Peyer's patch (tissue), 4 donors: ENCODE measurements around the gene APOBEC3F. TPM values are rescaled to one million over a fixed set of nuclear protein-coding genes. Genes with fewer than 3 reads are reported as not detected.
A peak's percentile ranks its signal among the peaks of the same experiment; 100 is the strongest.
"Not testable (repeated sequence)": the region's sequence is repeated elsewhere in the genome, so short reads cannot be mapped to it uniquely, and the experiment has no call there.

Source experiments
- DNase-seq, 3 donors: peaks; one replicate each; pipeline ENCODE4 v3.0.0-alpha.2; 2017 to 2019
- H3K27ac ChIP-seq, 4 donors: fragments of 200-600 bp; sonication (generic); one replicate each; pipeline ENCODE4 v1.5.1; 2016 to 2019
- H3K27me3 ChIP-seq, 2 donors: fragments of 200-600 bp; sonication (generic); one replicate each; pipeline ENCODE4 v1.5.1; 2019
- H3K36me3 ChIP-seq, 3 donors: fragments of 200-600 bp; sonication (generic); one replicate each; pipeline ENCODE4 v1.5.1; 2016 to 2019
- H3K4me1 ChIP-seq, 4 donors: fragments of 200-600 bp; sonication (generic); one replicate each; pipeline ENCODE4 v1.5.1; 2016 to 2019
- H3K4me3 ChIP-seq, 4 donors: fragments of 200-600 bp; sonication (generic); 1 replicate in 3 of 4; 2 replicates in 1 of 4; pipeline ENCODE4 v1.5.1; 2016 to 2019; ENCODE audit warnings: mild to moderate bottlenecking in 1 of 4
- H3K9me3 ChIP-seq, 4 donors: fragments of 200-600 bp; sonication (generic); one replicate each; pipeline ENCODE4 v1.5.1; 2016 to 2019; ENCODE audit warnings: mild to moderate bottlenecking in 1 of 4
- POLR2A ChIP-seq, 2 donors: fragments of 450-650 bp; IDR thresholded peaks; one replicate each; pipeline ENCODE4 v1.5.1; 2017; ENCODE audit warnings: antibody characterized with exemption in 2 of 2, mild to moderate bottlenecking in 2 of 2, moderate library complexity in 2 of 2
- total RNA-seq, 4 donors: library from RNA; depleted of rRNA; stranded (reverse); fragments of >200 nt; gene quantifications; one replicate each; pipeline ENCODE4 v1.1.0, GENCODE V29; 2016
- TF ChIP-seq, protein P1 (sequence below), 6 experiments: fragments of 450-650 bp in 4 of 6; fragments of 200-600 bp in 2 of 6; sonication (generic) in 1 of 6; IDR thresholded peaks; one replicate each; pipeline ENCODE4 v1.5.1; 2017 to 2019; ENCODE audit warnings: antibody characterized with exemption in 6 of 6, mild to moderate bottlenecking in 3 of 6, moderate library complexity in 1 of 6

APOBEC3F gene
- total RNA-seq, 4 donors from 2014 or later = 0.70 to 8.3 (median 1.6) TPM

DNA sequence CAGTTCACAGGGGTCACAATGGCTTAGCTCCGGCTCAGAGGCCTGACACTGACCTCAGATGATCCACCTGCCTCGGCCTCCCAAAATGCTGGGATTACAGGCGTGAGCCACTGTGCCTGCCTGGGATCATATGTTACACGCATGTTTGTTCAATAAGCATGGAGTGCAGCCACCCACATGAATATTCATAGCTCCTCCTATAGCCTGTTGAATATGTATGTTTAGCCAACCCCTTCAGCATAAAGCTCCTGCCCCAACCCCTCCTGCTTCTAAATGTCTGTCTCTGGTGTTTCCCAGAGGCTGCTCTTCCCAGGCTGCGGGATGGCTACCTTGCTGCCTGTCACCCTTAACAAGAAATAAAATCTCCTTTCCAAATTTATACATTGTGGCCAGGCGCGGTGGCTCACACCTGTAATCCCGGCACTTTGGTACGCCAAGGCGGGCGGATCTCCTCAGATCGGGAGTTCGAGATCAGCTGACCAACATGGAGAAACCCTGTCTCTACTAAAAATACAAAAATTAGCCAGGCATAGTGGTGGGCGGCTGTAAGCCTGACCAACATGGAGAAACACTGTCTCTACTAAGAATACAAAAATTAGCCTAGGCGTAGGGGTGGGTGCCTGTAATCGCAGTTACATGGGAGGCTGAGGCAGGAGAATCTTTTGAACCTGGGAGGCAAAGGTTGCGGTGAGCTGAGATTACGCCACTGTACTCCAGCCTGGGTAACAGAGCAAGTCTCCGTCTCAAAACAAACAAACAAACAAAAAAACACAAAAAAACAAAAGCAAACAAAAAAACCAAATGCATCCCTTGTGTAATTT, 1.1 kb upstream of the APOBEC3F start:
- peaks cover 0 to 16% (median 7%) of the 10 kb centered on the region in 4 donors for H3K4me1 ChIP-seq
- no peak for DNase-seq
- H3K4me3 ChIP-seq = no peak overlapping the region
- no peaks in the 10 kb centered on the region for H3K36me3 ChIP-seq
- H3K27me3 ChIP-seq = no peaks in the 10 kb centered on the region
- peak overlapping the region in 1 of 4 donors; percentile 92 for H3K27ac ChIP-seq
- TF ChIP-seq POLR2A (IDR thresholded peaks at IDR 0.05) = no peak
- TF ChIP-seq, protein P1, sequence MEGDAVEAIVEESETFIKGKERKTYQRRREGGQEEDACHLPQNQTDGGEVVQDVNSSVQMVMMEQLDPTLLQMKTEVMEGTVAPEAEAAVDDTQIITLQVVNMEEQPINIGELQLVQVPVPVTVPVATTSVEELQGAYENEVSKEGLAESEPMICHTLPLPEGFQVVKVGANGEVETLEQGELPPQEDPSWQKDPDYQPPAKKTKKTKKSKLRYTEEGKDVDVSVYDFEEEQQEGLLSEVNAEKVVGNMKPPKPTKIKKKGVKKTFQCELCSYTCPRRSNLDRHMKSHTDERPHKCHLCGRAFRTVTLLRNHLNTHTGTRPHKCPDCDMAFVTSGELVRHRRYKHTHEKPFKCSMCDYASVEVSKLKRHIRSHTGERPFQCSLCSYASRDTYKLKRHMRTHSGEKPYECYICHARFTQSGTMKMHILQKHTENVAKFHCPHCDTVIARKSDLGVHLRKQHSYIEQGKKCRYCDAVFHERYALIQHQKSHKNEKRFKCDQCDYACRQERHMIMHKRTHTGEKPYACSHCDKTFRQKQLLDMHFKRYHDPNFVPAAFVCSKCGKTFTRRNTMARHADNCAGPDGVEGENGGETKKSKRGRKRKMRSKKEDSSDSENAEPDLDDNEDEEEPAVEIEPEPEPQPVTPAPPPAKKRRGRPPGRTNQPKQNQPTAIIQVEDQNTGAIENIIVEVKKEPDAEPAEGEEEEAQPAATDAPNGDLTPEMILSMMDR (IDR thresholded peaks at IDR 0.05) = no peak
- no peaks in the 10 kb centered on the region for H3K9me3 ChIP-seq

- not testable (repeated sequence) for DNase-seq, H3K36me3 ChIP-seq, H3K27me3 ChIP-seq, H3K9me3 ChIP-seq
- H3K4me1 ChIP-seq = peaks cover 0 to 16% (median 7%) of the 10 kb centered on the region in 4 donors
- peak overlapping the region; percentile 84 to 92 (median 90) for H3K27ac ChIP-seq
- H3K4me3 ChIP-seq = peak overlapping the region; percentile 53 to 72 (median 60)
Observed at GRCh38 chr22:39040155-39040537, 518 bp upstream of the APOBEC3F start.

GRCh38 chr22:39041908-39042307, 1.2 kb downstream of the APOBEC3F start:
- H3K4me1 ChIP-seq = peaks cover 0 to 16% (median 9%) of the 10 kb centered on the region in 4 donors
- no peaks in the 10 kb centered on the region for H3K36me3 ChIP-seq
- H3K27ac ChIP-seq = peak overlapping the region in 1 of 4 donors; percentile 92
- H3K9me3 ChIP-seq = no peaks in the 10 kb centered on the region
- DNase-seq = no peak
- no peaks in the 10 kb centered on the region for H3K27me3 ChIP-seq
- no peak for TF ChIP-seq POLR2A (IDR thresholded peaks at IDR 0.05)
- TF ChIP-seq, protein P1 (IDR thresholded peaks at IDR 0.05) = no peak
- H3K4me3 ChIP-seq = no peak overlapping the region

DNA sequence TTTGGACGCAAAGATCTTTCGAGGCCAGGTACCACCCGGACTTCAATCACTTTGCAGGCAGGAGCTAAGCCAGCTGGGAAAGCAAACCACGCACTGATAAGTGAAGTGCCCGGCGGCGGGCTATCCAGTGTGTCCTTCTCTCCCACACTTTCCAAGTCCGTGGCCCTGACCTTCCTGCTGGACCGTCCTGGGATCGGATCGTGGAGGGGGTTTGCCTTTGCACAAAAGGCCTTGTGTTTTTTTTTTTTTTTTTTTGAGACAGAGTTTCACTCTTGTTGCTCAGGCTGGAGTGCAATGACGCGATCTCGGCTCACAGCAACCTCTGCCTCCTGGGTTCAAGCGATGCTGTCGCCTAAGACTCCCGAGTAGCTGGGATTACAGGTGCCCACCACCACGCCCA, 2.4 kb downstream of the APOBEC3F start:
- H3K27ac ChIP-seq, H3K36me3 ChIP-seq, H3K27me3 ChIP-seq, DNase-seq, H3K9me3 ChIP-seq, H3K4me3 ChIP-seq: not testable (repeated sequence)
- peaks cover 0 to 16% (median 9%) of the 10 kb centered on the region in 4 donors for H3K4me1 ChIP-seq

- not testable (repeated sequence) for H3K9me3 ChIP-seq, H3K4me3 ChIP-seq, H3K27ac ChIP-seq, DNase-seq, H3K36me3 ChIP-seq, H3K27me3 ChIP-seq
- H3K4me1 ChIP-seq = peaks cover 0 to 16% (median 9%) of the 10 kb centered on the region in 4 donors
Observed at GRCh38 chr22:39045136-39045535, 4.5 kb downstream of the APOBEC3F start.

DNA sequence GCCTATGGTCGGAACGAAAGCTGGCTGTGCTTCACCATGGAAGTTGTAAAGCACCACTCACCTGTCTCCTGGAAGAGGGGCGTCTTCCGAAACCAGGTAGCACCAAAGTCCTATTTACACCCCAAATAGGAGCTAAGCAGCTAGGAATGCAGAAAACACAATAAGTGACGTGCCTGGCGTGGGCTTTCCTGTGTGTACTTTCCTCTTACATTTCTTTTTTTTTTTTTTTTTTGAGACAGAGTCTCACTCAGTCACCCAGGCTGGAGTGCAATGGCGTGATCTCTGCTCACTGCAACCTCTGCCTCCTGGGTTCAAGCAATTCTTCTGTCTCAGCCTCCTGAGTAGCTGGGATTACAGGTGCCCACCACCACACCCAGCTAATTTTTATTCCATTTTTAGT, 8.8 kb downstream of the APOBEC3F start:
- not testable (repeated sequence) for H3K36me3 ChIP-seq, H3K4me1 ChIP-seq, H3K4me3 ChIP-seq, H3K9me3 ChIP-seq, DNase-seq, H3K27me3 ChIP-seq, H3K27ac ChIP-seq

- not testable (repeated sequence) for H3K4me3 ChIP-seq, H3K9me3 ChIP-seq, H3K27me3 ChIP-seq, DNase-seq, H3K4me1 ChIP-seq, H3K27ac ChIP-seq, H3K36me3 ChIP-seq
Observed at GRCh38 chr22:39051844-39052495, 11.3 kb downstream of the APOBEC3F start.

DNA sequence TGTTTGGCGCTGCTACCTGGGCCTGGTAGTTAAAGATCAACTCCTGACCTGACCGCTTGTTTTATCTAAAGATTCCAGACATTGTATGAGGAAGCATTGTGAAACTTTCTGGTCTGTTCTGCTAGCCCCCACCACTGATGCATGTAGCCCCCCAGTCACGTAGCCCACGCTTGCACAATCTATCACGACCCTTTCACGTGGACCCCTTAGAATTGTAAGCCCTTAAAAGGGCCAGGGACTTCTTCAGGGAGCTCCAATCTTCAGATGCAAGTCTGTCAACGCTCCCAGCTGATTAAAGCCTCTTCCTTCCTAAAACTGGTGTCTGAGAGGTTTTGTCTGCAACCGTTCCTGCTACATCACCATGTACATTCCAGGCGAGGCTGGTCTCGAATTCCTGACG, 15.0 kb downstream of the APOBEC3F start:
- Histone ChIP-seq H3K9me3 (no peaks in the 10 kb centered on the region), H3K27ac (no peak overlapping the region), H3K27me3 (no peaks in the 10 kb centered on the region), H3K36me3 (no peaks in the 10 kb centered on the region), H3K4me1 (no peaks in the 10 kb centered on the region), H3K4me3 (no peak overlapping the region)
- TF ChIP-seq, protein P1 (IDR thresholded peaks at IDR 0.05) = no peak
- TF ChIP-seq POLR2A (IDR thresholded peaks at IDR 0.05) = no peak
- DNase-seq = no peak

GRCh38 chr22:39061290-39061689, 20.6 kb downstream of the APOBEC3F start:
- not testable (repeated sequence) for H3K9me3 ChIP-seq, H3K36me3 ChIP-seq, H3K4me1 ChIP-seq, H3K27me3 ChIP-seq, H3K4me3 ChIP-seq
- DNase-seq = peak in 1 of 3 donors; percentile 60
- peak overlapping the region in 1 of 4 donors; percentile 55 for H3K27ac ChIP-seq

- H3K27ac ChIP-seq = peak overlapping the region in 1 of 4 donors; percentile 78
- DNase-seq, H3K4me1 ChIP-seq, H3K36me3 ChIP-seq, H3K4me3 ChIP-seq, H3K9me3 ChIP-seq, H3K27me3 ChIP-seq: not testable (repeated sequence)
Observed at GRCh38 chr22:39061951-39062350, 21.3 kb downstream of the APOBEC3F start.

DNA sequence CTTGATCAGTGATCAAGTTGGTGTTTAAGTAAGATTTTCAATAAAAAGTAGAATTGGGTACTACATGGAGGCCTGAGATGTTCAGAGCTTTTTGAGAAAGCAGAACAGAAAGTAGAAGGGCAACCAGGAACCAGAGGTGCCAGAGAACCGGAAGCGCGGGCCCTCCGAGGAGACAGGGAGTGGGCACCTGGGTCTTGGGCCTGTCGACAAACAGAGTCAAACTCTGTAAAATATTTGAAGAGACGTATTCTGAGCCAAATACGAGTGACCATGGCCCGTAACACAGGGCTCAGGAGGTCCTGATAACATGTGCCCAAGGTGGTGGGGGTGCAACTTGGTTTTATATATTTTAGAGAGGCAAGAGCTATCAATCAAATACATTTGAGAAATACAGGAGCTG, 23.2 kb downstream of the APOBEC3F start:
- not testable (repeated sequence) for H3K27me3 ChIP-seq, H3K4me1 ChIP-seq, H3K9me3 ChIP-seq, H3K36me3 ChIP-seq, H3K4me3 ChIP-seq
- DNase-seq = peak in 1 of 3 donors; percentile 41
- H3K27ac ChIP-seq = peak overlapping the region in 2 of 4 donors; percentile 47 to 78
